ENCODE results near the gene TM7SF3. TPM values are rescaled to one million over a fixed set of nuclear protein-coding genes. Genes with fewer than 3 reads are reported as not detected.

TM7SF3 gene
- total and polyA plus RNA-seq, 5 donors from 2014 or later, result 21.8 to 68.2 (median 62.2) TPM

DNA sequence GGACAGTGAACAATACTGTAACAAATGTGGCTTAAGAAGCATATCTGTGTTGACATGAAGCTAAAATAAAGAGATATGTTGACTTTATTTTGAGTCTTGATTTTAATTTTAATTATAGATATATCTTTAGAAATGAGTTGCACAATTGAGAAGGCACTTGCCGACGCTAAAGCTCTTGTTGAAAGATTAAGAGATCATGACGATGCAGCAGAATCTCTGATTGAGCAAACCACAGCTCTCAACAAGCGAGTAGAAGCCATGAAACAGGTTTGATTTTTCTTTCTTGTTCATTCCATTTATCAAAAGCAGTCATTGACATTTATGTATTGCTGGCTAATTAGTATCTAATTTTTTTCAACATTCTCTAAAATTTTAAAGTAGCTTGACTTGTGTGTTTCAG lies 60.2 kb downstream of the TM7SF3 start:
- H3K27ac Mint-ChIP-seq, result peak overlapping the region in 1 of 3 donors; percentile 73
- no peaks in the 10 kb centered on the region for H3K27me3 ChIP-seq (ENCODE audit: control insufficient read depth, insufficient read depth, low read length)

DNA sequence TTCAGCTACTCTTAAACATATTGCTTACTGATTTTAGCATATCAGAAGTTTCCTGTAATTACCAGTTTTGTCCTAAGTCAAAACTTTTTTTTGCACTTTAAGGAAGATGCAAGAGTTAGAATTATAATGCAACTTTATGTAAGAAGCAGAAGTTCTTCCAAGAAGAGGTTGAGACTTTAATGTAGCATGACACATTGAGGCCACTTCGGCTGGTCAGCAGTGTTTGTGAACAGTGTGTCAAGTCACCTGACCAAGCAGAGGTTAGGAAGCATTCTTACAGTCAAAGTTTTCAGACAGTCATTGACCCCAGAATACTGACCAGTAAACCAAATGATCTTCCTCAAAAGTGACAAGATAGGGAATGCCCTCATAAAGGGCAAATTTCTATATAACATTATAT lies 60.7 kb downstream of the TM7SF3 start:
- peak overlapping the region in 2 of 3 donors; percentile 66 to 73 for H3K27ac Mint-ChIP-seq
- Histone ChIP-seq H3K27ac (ENCODE audit: insufficient read depth, low read length, poor library complexity, severe bottlenecking) (no peak overlapping the region), H3K4me3 (ENCODE audit: low read depth, low read length) (peak overlapping the region; percentile 42)

More for the DNA sequence above, 60.2 kb downstream of the TM7SF3 start:
- Histone ChIP-seq H3K9me3 (ENCODE audit: control insufficient read depth in 2 of 2, low read length in 2 of 2) (peaks cover 0 to 3% of the 10 kb centered on the region in 2 experiments), H3K4me3 (ENCODE audit: low read depth, low read length) (peak overlapping the region; percentile 42), H3K4me1 (ENCODE audit: control insufficient read depth, insufficient read depth, low read length, poor library complexity, severe bottlenecking) (peaks cover 28% of the 10 kb centered on the region), H3K27ac (ENCODE audit: insufficient read depth, low read length, poor library complexity, severe bottlenecking) (peak overlapping the region; percentile 20), H3K36me3 (ENCODE audit: control insufficient read depth, insufficient read depth, low read length) (peaks cover 35% of the 10 kb centered on the region)
- Mint-ChIP-seq H3K9me3 (peaks cover 0 to 4% (median 0%) of the 10 kb centered on the region in 7 donors), H3K4me3 (peak overlapping the region in 2 of 4 donors; percentile 13 to 22), H3K36me3 (peaks cover 26% of the 10 kb centered on the region), H3K27me3 (no peaks in the 10 kb centered on the region), H3K4me1 (peaks cover 48 to 60% (median 57%) of the 10 kb centered on the region in 4 donors)
- DNase-seq (no peak), ATAC-seq (ENCODE audit: low read depth in 2 of 2) (no peak)

DNA sequence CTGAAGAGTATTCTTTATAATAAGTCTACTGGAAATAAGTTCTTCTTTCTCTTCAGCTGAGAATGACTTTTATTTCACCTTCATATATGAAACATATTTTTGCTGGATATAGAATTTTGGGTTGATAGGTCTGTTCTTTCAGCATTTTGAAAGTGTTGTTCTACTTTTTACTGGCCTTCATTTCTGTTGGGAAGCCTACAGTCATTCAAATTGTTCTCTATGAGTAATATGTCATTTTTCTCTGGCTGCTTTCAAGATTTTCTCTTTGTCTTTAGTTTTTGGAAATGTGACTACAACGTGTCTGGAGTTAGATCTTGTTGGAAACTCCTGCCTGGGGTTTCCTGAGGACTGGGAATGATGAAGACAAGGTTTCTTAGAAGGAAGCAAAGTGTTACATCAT lies 65.9 kb downstream of the TM7SF3 start:
- H3K9me3 ChIP-seq (ENCODE audit: control insufficient read depth in 2 of 2, low read length in 2 of 2), result peaks cover 10 to 11% of the 10 kb centered on the region in 2 experiments
- Mint-ChIP-seq H3K36me3 (peaks cover 25% of the 10 kb centered on the region), H3K4me1 (peaks cover 50 to 81% (median 66%) of the 10 kb centered on the region in 4 donors), H3K27me3 (no peaks in the 10 kb centered on the region), H3K27ac (peak overlapping the region in 1 of 3 donors; percentile 21), H3K4me3 (no peak overlapping the region), H3K9me3 (peaks cover 0 to 10% (median 4%) of the 10 kb centered on the region in 7 donors)
- peak overlapping the region; percentile 7 for H3K4me3 ChIP-seq (ENCODE audit: low read depth, low read length)
- no peaks in the 10 kb centered on the region for H3K27me3 ChIP-seq (ENCODE audit: control insufficient read depth, insufficient read depth, low read length)
- H3K36me3 ChIP-seq (ENCODE audit: control insufficient read depth, insufficient read depth, low read length), result peaks cover 18% of the 10 kb centered on the region
- H3K27ac ChIP-seq (ENCODE audit: insufficient read depth, low read length, poor library complexity, severe bottlenecking), result no peak overlapping the region
- ATAC-seq (ENCODE audit: low read depth in 2 of 2) (no peak), DNase-seq (no peak)
- peaks cover 39% of the 10 kb centered on the region for H3K4me1 ChIP-seq (ENCODE audit: control insufficient read depth, insufficient read depth, low read length, poor library complexity, severe bottlenecking)

More for the DNA sequence above, 60.7 kb downstream of the TM7SF3 start:
- Mint-ChIP-seq H3K9me3 (peaks cover 0 to 6% (median 2%) of the 10 kb centered on the region in 7 donors), H3K4me1 (peaks cover 49 to 62% (median 58%) of the 10 kb centered on the region in 4 donors), H3K27me3 (no peaks in the 10 kb centered on the region), H3K4me3 (no peak overlapping the region), H3K36me3 (peaks cover 28% of the 10 kb centered on the region)
- no peak for ATAC-seq (ENCODE audit: low read depth in 2 of 2)
- H3K27me3 ChIP-seq (ENCODE audit: control insufficient read depth, insufficient read depth, low read length), result no peaks in the 10 kb centered on the region
- H3K9me3 ChIP-seq (ENCODE audit: control insufficient read depth in 2 of 2, low read length in 2 of 2), result peaks cover 2 to 8% of the 10 kb centered on the region in 2 experiments
- DNase-seq, result no peak
- peaks cover 37% of the 10 kb centered on the region for H3K36me3 ChIP-seq (ENCODE audit: control insufficient read depth, insufficient read depth, low read length)
- H3K4me1 ChIP-seq (ENCODE audit: control insufficient read depth, insufficient read depth, low read length, poor library complexity, severe bottlenecking), result peaks cover 28% of the 10 kb centered on the region

DNA sequence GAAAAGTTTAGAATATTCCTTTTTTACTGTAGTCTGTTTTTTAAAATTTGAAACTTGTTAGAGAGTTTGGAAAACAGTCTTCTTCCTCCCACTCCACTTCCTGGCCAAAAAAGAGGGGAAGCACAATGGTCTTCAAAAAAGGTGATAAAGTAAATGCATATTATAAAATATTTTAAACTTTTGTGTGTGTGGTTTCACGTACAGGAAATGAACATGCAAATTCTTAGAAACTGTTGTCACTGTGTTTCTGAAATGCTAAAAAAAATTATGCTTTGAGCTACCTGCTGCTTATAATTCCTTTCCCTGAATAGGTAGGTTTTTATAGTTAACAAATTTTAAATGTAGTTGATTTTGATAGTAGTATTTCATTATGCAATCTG lies 73.0 kb downstream of the TM7SF3 start:
- H3K27me3 Mint-ChIP-seq, result no peaks in the 10 kb centered on the region
- H3K9me3 Mint-ChIP-seq, result peaks cover 0 to 4% (median 0%) of the 10 kb centered on the region in 7 donors
- H3K27ac Mint-ChIP-seq, result peak overlapping the region; percentile 83 to 96 (median 94)
- Histone ChIP-seq H3K4me1 (ENCODE audit: control insufficient read depth, insufficient read depth, low read length, poor library complexity, severe bottlenecking) (peaks cover 69% of the 10 kb centered on the region), H3K9me3 (ENCODE audit: control insufficient read depth in 2 of 2, low read length in 2 of 2) (no peaks in the 10 kb centered on the region), H3K27ac (ENCODE audit: insufficient read depth, low read length, poor library complexity, severe bottlenecking) (peak overlapping the region; percentile 99), H3K4me3 (ENCODE audit: low read depth, low read length) (peak overlapping the region; percentile 99), H3K27me3 (ENCODE audit: control insufficient read depth, insufficient read depth, low read length) (no peaks in the 10 kb centered on the region), H3K36me3 (ENCODE audit: control insufficient read depth, insufficient read depth, low read length) (peaks cover 2% of the 10 kb centered on the region)
- peak overlapping the region; percentile 94 to 98 (median 96) for H3K4me3 Mint-ChIP-seq
- ATAC-seq (ENCODE audit: low read depth in 2 of 2) (no peak), DNase-seq (peak in 2 of 3 donors; percentile 36 to 58)
- peaks cover 35 to 72% (median 55%) of the 10 kb centered on the region in 4 donors for H3K4me1 Mint-ChIP-seq
- H3K36me3 Mint-ChIP-seq, result peaks cover 11% of the 10 kb centered on the region

DNA sequence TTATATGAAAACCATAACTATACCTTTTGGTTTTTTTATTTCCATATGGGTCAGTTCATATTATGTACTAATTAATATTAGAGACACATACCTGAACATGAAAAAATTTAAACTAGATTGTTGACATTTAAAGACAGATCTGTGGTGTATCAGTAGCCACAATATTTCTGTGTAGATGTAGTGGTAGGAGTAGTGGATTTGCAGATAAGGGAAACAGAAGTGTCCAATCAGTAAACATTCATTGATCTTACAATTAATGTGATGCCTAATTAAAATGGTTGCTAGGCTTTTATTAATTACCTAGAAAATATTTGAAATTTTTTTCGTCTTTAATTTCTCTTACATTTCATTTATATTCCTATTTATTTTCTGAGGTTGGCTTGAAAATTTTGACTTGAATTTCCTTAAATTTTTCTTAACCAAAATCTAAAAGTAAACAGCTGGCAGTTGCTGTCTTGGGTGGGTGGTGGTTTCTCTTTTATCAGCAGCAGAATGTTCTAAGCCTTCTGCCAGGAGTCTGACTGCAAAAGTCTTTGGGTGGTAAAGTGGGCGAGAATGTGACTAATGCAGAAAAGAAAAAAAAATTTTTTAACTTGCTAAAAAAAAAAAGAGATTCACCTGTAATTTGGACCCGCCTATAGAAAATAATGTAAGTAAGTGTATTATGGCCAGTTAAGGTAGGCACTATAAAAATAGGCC lies 73.5 kb downstream of the TM7SF3 start:
- ATAC-seq (ENCODE audit: low read depth in 2 of 2), result no peak
- H3K27ac ChIP-seq (ENCODE audit: insufficient read depth, low read length, poor library complexity, severe bottlenecking), result peak overlapping the region; percentile 99
- peak in 2 of 3 donors; percentile 27 to 30 for DNase-seq
- peak overlapping the region; percentile 99 for H3K4me3 ChIP-seq (ENCODE audit: low read depth, low read length)
- Mint-ChIP-seq H3K4me3 (peak overlapping the region; percentile 94 to 98 (median 96)), H3K4me1 (peaks cover 36 to 72% (median 56%) of the 10 kb centered on the region in 4 donors), H3K9me3 (peaks cover 0 to 4% (median 0%) of the 10 kb centered on the region in 7 donors), H3K36me3 (peaks cover 7% of the 10 kb centered on the region), H3K27me3 (no peaks in the 10 kb centered on the region), H3K27ac (peak overlapping the region; percentile 66 to 98 (median 94))
- peaks cover 2% of the 10 kb centered on the region for H3K36me3 ChIP-seq (ENCODE audit: control insufficient read depth, insufficient read depth, low read length)
- peaks cover 70% of the 10 kb centered on the region for H3K4me1 ChIP-seq (ENCODE audit: control insufficient read depth, insufficient read depth, low read length, poor library complexity, severe bottlenecking)
- H3K9me3 ChIP-seq (ENCODE audit: control insufficient read depth in 2 of 2, low read length in 2 of 2), result no peaks in the 10 kb centered on the region
- H3K27me3 ChIP-seq (ENCODE audit: control insufficient read depth, insufficient read depth, low read length), result no peaks in the 10 kb centered on the region

DNA sequence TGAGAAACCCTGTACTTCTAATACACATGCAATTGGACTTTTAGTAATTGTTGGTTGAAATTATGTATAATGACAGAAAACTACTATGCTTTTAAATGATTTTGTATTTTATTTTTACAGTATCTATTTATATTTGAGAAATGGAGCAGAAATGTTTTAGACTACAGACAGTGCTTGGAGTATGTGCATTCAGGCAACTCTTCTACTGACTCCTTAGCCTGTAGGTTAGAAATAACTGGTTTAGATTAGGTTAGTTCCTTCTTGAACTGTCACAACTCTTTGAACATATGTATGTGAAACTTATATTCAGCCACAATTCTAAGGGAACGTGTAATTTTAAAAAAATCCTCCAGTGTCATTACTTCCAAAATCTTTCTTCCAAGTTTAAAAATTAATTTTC lies 74.2 kb downstream of the TM7SF3 start:
- ATAC-seq (ENCODE audit: low read depth in 2 of 2), result no peak
- no peak for DNase-seq
- peaks cover 0 to 4% (median 0%) of the 10 kb centered on the region in 7 donors for H3K9me3 Mint-ChIP-seq
- Histone ChIP-seq H3K27me3 (ENCODE audit: control insufficient read depth, insufficient read depth, low read length) (no peaks in the 10 kb centered on the region), H3K9me3 (ENCODE audit: control insufficient read depth in 2 of 2, low read length in 2 of 2) (no peaks in the 10 kb centered on the region), H3K4me3 (ENCODE audit: low read depth, low read length) (peak overlapping the region; percentile 99), H3K27ac (ENCODE audit: insufficient read depth, low read length, poor library complexity, severe bottlenecking) (peak overlapping the region; percentile 99), H3K36me3 (ENCODE audit: control insufficient read depth, insufficient read depth, low read length) (peaks cover 2% of the 10 kb centered on the region), H3K4me1 (ENCODE audit: control insufficient read depth, insufficient read depth, low read length, poor library complexity, severe bottlenecking) (peaks cover 77% of the 10 kb centered on the region)
- peak overlapping the region; percentile 94 to 98 (median 96) for H3K4me3 Mint-ChIP-seq
- H3K27me3 Mint-ChIP-seq, result no peaks in the 10 kb centered on the region
- H3K27ac Mint-ChIP-seq, result peak overlapping the region in 2 of 3 donors; percentile 94 to 98
- H3K36me3 Mint-ChIP-seq, result peaks cover 6% of the 10 kb centered on the region
- H3K4me1 Mint-ChIP-seq, result peaks cover 40 to 72% (median 56%) of the 10 kb centered on the region in 4 donors

DNA sequence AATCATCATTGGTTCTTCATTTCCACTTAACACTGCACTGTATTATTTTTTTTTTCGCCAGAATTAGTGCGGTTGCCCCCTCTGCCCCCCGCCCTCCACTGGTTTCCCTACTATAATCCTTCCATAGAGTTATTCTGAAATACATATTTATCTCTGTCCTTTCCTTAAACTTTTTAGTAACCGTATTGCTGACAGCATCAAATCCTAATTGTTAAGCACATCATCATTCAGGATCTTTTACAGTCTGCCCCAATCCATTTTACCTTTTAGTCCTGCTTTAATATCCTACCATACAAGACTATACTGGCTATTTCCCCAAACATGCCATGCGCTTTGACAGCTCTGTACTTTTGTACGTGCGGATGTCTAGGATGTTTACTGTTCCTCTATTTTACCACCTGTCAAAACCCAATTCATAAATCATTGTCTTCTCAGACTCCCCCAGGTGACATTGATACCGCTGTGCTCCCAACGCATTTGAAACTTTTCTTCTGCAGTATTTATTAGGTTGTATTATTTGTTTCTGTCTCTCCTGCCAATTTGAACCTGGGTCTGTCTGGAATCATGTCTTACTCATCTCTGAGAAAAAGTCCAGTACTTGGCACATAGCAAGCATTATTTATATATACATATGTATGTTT lies 74.9 kb downstream of the TM7SF3 start:
- peaks cover 0 to 4% (median 0%) of the 10 kb centered on the region in 7 donors for H3K9me3 Mint-ChIP-seq
- Histone ChIP-seq H3K27ac (ENCODE audit: insufficient read depth, low read length, poor library complexity, severe bottlenecking) (peak overlapping the region; percentile 99), H3K36me3 (ENCODE audit: control insufficient read depth, insufficient read depth, low read length) (no peaks in the 10 kb centered on the region), H3K27me3 (ENCODE audit: control insufficient read depth, insufficient read depth, low read length) (no peaks in the 10 kb centered on the region), H3K9me3 (ENCODE audit: control insufficient read depth in 2 of 2, low read length in 2 of 2) (no peaks in the 10 kb centered on the region), H3K4me1 (ENCODE audit: control insufficient read depth, insufficient read depth, low read length, poor library complexity, severe bottlenecking) (peaks cover 80% of the 10 kb centered on the region), H3K4me3 (ENCODE audit: low read depth, low read length) (peak overlapping the region; percentile 99)
- no peak for ATAC-seq (ENCODE audit: low read depth in 2 of 2)
- peaks cover 44 to 75% (median 60%) of the 10 kb centered on the region in 4 donors for H3K4me1 Mint-ChIP-seq
- peaks cover 4% of the 10 kb centered on the region for H3K36me3 Mint-ChIP-seq
- no peaks in the 10 kb centered on the region for H3K27me3 Mint-ChIP-seq
- H3K4me3 Mint-ChIP-seq, result peak overlapping the region; percentile 94 to 98 (median 96)
- DNase-seq, result peak in 1 of 3 donors; percentile 47
- peak overlapping the region; percentile 94 to 98 (median 97) for H3K27ac Mint-ChIP-seq

Data from CD4-positive, CD25-positive, alpha-beta regulatory T cell (primary cell).